HL-60 (cell line): Measurements from ENCODE around the gene ARID1B.

Source experiments
- DNase-seq, 2 experiments: peaks; one replicate each; pipeline ENCODE4 v3.0.0-alpha.2; 2010 to 2020; ENCODE audit warnings: low read depth in 1 of 2, low spot score in 1 of 2
- H3K27ac ChIP-seq: fragments of 250-450 bp; sonication (Bioruptor Pico); replicated peaks from 2 replicates; pipeline ENCODE4 v1.5.1; 2020; ENCODE audit warnings: mild to moderate bottlenecking, moderate library complexity
- H3K27me3 ChIP-seq: fragments of 250-450 bp; sonication (Bioruptor Pico); 2 replicates; pipeline ENCODE4 v1.5.1; 2021; ENCODE audit warnings: mild to moderate bottlenecking, moderate library complexity; ENCODE audit not compliant: insufficient read depth, poor library complexity, severe bottlenecking
- H3K4me3 ChIP-seq: replicated peaks from 2 replicates; pipeline ENCODE4 v1.5.1; 2011; ENCODE audit warnings: mild to moderate bottlenecking, control low read depth, low read length; ENCODE audit not compliant: insufficient read depth
- GABPA ChIP-seq: IDR thresholded peaks from 2 replicates; pipeline ENCODE4 v1.6.1; 2012; ENCODE audit warnings: low read depth
- POLR2AphosphoS5 ChIP-seq: IDR thresholded peaks from 2 replicates; pipeline ENCODE4 v1.6.1; 2012; ENCODE audit warnings: low read depth
- SPI1 ChIP-seq: IDR thresholded peaks from 2 replicates; pipeline ENCODE4 v1.6.1; 2012; ENCODE audit warnings: low read depth, mild to moderate bottlenecking, borderline replicate concordance
- TF ChIP-seq, protein P1 (sequence below): IDR thresholded peaks from one replicate; pipeline ENCODE4 v1.5.1; 2011; ENCODE audit warnings: low read length, control low read depth, inconsistent platforms; ENCODE audit not compliant: insufficient read depth
- TF ChIP-seq, protein P2 (sequence below): IDR thresholded peaks from 2 replicates; pipeline ENCODE4 v1.6.1; 2012; ENCODE audit warnings: low read depth; ENCODE audit not compliant: insufficient replicate concordance

Gene ARID1B

DNA sequence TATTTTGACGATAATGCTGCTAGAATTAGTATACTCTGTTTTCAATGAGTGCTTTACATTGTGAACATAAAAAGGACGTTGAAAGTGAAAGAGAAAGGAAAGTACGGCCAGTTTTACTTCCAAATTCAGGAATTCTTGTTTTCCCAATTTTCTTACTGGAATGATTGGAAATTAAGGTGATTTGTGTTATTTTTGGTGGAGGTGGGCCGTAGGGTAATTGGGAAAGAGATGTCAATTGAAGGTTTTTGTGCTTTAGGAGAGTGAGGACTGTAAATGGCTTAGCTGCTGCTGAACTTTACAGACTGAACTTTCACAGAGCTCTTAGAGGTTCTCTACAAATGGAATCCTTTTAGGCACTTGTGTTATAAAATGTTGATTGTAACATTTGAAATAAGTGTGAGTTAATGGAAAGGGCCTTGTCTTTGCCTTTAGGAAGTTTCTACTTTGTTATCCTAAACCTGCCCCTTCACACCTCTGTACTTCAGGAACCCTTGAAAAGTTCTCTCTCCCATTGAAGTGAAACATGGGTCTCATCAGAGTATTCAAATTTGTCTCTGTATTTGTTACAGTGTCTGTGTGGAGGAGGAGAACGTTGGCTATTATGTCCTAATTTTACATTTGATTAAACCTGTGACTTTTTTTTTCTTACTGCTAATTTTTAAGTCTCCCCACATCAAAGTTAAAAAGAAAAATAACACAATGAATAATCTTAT, 256.4 kb downstream of the ARID1B start:
- no peak overlapping the region for H3K4me3 ChIP-seq
- no peaks in the 10 kb centered on the region for H3K27me3 ChIP-seq
- H3K27ac ChIP-seq = no peak overlapping the region
- TF ChIP-seq GABPA (no peak), POLR2AphosphoS5 (no peak), SPI1 (no peak)
- TF ChIP-seq, protein P1, sequence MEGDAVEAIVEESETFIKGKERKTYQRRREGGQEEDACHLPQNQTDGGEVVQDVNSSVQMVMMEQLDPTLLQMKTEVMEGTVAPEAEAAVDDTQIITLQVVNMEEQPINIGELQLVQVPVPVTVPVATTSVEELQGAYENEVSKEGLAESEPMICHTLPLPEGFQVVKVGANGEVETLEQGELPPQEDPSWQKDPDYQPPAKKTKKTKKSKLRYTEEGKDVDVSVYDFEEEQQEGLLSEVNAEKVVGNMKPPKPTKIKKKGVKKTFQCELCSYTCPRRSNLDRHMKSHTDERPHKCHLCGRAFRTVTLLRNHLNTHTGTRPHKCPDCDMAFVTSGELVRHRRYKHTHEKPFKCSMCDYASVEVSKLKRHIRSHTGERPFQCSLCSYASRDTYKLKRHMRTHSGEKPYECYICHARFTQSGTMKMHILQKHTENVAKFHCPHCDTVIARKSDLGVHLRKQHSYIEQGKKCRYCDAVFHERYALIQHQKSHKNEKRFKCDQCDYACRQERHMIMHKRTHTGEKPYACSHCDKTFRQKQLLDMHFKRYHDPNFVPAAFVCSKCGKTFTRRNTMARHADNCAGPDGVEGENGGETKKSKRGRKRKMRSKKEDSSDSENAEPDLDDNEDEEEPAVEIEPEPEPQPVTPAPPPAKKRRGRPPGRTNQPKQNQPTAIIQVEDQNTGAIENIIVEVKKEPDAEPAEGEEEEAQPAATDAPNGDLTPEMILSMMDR = no peak
- TF ChIP-seq, protein P2, sequence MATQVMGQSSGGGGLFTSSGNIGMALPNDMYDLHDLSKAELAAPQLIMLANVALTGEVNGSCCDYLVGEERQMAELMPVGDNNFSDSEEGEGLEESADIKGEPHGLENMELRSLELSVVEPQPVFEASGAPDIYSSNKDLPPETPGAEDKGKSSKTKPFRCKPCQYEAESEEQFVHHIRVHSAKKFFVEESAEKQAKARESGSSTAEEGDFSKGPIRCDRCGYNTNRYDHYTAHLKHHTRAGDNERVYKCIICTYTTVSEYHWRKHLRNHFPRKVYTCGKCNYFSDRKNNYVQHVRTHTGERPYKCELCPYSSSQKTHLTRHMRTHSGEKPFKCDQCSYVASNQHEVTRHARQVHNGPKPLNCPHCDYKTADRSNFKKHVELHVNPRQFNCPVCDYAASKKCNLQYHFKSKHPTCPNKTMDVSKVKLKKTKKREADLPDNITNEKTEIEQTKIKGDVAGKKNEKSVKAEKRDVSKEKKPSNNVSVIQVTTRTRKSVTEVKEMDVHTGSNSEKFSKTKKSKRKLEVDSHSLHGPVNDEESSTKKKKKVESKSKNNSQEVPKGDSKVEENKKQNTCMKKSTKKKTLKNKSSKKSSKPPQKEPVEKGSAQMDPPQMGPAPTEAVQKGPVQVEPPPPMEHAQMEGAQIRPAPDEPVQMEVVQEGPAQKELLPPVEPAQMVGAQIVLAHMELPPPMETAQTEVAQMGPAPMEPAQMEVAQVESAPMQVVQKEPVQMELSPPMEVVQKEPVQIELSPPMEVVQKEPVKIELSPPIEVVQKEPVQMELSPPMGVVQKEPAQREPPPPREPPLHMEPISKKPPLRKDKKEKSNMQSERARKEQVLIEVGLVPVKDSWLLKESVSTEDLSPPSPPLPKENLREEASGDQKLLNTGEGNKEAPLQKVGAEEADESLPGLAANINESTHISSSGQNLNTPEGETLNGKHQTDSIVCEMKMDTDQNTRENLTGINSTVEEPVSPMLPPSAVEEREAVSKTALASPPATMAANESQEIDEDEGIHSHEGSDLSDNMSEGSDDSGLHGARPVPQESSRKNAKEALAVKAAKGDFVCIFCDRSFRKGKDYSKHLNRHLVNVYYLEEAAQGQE = no peak
- DNase-seq = no peak

DNA sequence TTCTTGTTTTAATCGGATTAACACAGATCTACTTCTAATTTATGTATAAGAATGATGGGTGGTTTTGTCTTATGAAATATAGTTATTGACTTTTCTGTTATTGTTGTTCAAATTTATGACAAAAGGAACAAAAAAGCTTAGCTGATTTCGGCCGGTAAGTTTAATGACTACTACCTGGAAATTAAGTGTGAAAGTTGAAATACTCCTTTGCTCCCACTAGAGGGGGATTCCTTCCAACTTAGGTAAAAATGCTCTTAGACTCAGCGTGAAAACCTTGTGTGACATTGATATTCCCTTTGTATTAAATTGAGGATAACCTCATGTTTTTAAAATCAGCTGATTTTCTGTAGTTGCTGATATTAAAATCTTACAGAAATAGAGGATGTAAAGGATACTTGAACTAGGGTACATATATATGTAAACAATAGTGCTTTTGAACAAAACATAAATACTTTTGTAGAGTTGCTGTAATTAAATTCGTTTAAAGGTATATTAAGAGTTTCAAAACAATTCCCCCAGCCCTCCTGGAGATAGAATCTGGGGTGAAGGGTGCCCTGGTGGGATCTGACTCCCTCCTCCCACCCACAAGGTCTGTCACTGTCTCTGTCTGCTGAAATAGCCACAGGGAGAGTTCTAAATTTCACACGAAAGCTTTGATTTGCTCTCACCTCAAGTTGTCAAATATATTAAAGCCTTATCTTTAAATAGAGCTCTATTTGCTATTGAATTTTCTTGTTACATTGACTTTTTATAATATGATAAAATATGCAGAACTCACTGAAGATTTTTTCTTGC, 257.5 kb downstream of the ARID1B start:
- no peak for TF ChIP-seq POLR2AphosphoS5
- TF ChIP-seq, protein P1 = peak; percentile 12
- no peak for TF ChIP-seq SPI1
- H3K27ac ChIP-seq = no peak overlapping the region
- no peak for DNase-seq
- H3K4me3 ChIP-seq = no peak overlapping the region
- no peaks in the 10 kb centered on the region for H3K27me3 ChIP-seq

DNA sequence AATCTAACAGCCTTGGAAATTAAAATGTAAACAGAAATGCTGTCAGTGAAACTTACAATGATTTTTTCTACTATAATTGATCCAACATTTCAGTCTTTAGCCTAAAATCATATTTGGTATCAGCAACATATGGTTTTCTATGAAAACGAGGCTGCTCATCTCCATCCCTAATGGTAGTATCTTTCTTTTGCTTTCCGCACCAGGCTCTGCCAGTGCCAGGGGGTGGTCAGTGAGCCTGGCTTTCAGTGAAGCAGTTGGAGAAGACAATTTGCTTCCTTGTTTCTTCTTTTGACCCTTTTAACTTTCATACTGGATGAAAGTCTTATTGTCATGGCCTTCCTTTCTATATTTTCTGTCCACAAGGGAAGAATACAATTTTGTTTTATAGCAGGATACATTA, 258.4 kb downstream of the ARID1B start:
- DNase-seq = no peak
- no peak overlapping the region for H3K27ac ChIP-seq
- H3K4me3 ChIP-seq = no peak overlapping the region
- no peaks in the 10 kb centered on the region for H3K27me3 ChIP-seq
- TF ChIP-seq GABPA = no peak
- no peak for TF ChIP-seq SPI1
- TF ChIP-seq, protein P2 = no peak
- TF ChIP-seq, protein P1 = no peak
- no peak for TF ChIP-seq POLR2AphosphoS5
